GM19372 (cell line): ENCODE data around the gene KLF14.
"Not testable (repeated sequence)": the region's sequence is repeated elsewhere in the genome, so short reads cannot be mapped to it uniquely, and the experiment has no call there.

ENCODE experiments used
- ATAC-seq: cut with Tn5 transposase; IDR thresholded peaks from one replicate; pipeline ENCODE4 v1.9.1; 2021; ENCODE audit warnings: mild to moderate bottlenecking, low read depth, moderate library complexity; ENCODE audit not compliant: unreplicated experiment

The KLF14 gene

GRCh38 chr7:130733931-130734814 lies at the start of gene KLF14:
Gene KLF14 (minus strand): TSS chr7:130734207. CDS start chr7:130734033, 174 bp downstream.
- no peak for ATAC-seq

DNA sequence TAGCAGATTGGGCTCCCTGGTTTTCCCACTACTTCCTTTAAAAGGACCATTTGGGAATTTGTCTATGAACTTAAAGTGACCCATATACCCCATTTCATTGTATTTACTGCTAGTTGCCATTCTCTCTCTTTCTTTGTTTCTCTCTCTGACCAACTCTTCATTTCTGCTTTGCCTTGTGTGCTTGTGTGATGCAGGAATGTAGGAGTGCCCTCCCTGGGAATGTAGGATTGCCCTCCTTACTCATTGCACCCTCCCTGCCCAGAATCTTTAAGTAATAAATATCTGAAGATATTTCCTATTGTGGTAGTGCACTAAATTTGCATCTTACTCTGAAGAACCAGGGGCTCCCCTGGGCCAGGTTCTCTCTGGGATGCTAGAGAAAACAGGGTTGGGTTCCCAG lies 47.3 kb upstream of the KLF14 start:
- ATAC-seq: no peak

GRCh38 chr7:130777426-130777825 lies 43.4 kb upstream of the KLF14 start:
- no peak for ATAC-seq

DNA sequence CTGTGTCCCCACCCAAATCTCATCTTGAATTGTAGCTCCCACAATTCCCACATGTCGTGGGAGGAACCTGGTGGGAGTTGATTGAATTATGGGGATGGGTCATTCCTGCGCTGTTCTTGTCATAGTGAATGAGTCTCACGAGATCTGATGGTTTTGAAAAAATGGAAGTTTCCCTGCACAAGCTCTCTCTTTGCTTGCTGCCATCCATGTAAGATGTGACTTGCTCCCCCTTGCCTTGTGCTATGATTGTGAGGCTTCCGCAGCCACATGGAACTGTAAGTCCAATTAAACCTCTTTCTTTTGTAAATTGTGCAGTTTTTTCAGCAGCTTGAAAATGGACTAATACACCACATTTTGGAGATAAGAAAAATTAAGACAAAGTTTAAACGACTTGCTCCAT lies 38.4 kb upstream of the KLF14 start:
- not testable (repeated sequence) for ATAC-seq

GRCh38 chr7:130768854-130769253 lies 34.8 kb upstream of the KLF14 start:
- ATAC-seq: no peak

DNA sequence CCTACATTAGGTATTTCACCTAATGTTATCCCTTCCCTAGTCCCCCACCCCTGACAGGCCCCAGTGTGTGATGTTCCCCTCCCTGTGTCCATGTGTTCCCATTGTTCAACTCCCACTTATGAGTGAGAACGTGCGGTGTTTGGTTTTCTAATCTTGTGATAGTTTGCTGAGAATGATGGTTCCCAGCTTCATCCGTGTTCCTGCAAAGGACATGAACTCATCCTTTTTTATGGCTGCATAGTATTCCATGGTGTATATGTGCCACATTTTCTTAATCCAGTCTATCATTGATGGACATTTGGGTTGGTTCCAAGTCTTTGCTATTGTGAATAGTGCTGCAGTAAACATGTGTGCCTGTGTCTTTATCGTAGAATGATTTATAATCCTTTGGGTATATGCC lies 30.6 kb upstream of the KLF14 start:
- not testable (repeated sequence) for ATAC-seq

GRCh38 chr7:130758429-130759056 lies 24.5 kb upstream of the KLF14 start:
- no peak for ATAC-seq

- ATAC-seq: no peak
Measured at GRCh38 chr7:130756316-130756715, 22.3 kb upstream of the KLF14 start.

DNA sequence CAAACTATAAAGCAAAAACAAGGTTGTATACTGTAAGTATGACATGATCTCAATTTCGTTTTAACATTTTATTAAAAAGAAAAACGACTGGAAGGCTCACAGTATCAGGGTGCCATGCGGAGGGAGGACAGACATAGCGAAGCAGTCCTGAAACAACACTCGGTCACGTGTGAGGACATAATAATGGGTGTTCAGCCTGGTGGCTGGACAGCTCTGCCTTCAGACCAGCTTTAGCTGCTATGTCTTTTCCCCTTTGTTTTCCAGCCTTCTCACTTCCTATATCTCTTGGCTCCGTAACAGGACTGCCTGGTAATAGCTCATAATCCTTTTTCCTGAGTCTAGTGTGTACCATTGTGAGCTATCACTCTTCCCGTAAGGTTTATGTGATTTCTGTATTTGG lies 18.4 kb upstream of the KLF14 start:
- no peak for ATAC-seq

DNA sequence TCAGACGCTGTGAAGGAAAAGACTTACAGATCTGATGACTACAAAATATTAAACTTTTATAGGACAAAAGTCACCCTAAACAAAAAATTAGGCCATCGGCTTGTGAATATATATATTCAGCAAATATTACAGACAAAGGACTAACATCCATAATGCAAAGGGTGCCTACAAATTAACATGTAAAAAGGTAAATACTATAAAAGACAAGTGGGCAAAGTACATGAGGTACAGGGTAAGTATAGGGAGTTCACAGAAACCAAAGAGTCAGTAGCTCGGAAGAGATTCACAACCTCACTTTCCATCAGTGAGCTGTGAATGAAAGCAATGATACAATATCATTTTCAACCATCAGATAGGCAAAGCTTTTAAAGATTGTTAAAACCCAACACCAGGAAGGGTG lies 16.7 kb upstream of the KLF14 start:
- no peak for ATAC-seq

DNA sequence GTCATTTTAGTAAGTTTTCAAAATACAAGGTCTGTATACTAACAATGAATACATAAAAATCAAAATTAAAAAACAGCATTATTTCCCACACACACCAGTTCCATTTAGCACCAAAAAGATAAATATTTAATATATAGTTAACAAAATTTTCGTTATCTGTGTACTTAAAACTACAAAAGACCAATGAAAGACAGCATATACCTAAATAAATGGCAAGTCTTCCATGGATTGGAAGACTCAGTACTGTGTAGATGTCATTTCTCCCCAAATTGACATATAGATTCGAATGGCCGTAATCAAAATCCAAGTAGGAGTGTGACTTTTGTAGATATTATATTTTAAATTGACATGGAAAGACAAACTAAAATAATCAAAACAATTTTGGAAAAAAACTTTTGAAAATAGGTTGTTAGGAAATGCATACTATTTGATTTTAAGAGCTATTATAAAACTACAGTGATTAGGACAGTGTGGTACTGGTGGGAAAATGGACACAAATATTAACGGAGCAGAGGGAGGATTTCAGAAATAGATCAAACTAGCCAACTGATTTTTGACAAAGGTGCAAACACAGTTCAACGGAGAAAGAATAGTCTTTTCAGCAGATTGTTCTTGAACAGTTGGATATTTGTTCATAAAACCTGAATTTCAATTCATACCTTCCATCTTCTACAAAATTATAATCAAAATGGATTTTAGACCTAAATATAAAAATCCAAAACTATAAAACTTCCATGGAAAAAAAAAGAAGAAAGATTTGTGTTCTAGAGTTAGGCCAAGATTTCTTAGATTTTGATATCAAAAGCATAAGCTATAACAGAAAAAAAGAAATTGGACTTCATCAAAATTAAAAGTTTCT lies 14.8 kb upstream of the KLF14 start:
- ATAC-seq: no peak

GRCh38 chr7:130741331-130741995 lies 7.5 kb upstream of the KLF14 start:
- no peak for ATAC-seq

DNA sequence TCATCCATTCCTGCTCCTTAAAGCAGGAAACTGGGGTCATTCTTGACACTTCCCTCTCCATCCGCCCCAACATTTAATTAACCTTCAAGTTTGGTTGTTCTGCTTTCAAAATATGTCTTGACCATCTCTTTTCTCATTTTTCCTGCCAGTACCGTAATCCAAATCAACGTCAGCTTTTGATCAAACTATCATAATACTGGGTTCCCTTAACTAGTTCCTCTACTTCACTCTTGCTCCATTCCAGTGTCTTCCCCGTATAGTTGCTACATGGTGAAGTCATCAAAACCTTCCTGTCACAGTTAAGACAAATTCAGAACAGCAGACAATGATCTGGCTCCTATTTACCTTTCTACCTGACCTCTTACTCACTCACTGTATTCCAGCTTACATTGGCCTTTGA lies 6.6 kb upstream of the KLF14 start:
- ATAC-seq: no peak

GRCh38 chr7:130736298-130736900 lies 2.4 kb upstream of the KLF14 start:
- no peak for ATAC-seq

- no peak for ATAC-seq
Measured at GRCh38 chr7:130734815-130735716, 1.1 kb upstream of the KLF14 start.

DNA sequence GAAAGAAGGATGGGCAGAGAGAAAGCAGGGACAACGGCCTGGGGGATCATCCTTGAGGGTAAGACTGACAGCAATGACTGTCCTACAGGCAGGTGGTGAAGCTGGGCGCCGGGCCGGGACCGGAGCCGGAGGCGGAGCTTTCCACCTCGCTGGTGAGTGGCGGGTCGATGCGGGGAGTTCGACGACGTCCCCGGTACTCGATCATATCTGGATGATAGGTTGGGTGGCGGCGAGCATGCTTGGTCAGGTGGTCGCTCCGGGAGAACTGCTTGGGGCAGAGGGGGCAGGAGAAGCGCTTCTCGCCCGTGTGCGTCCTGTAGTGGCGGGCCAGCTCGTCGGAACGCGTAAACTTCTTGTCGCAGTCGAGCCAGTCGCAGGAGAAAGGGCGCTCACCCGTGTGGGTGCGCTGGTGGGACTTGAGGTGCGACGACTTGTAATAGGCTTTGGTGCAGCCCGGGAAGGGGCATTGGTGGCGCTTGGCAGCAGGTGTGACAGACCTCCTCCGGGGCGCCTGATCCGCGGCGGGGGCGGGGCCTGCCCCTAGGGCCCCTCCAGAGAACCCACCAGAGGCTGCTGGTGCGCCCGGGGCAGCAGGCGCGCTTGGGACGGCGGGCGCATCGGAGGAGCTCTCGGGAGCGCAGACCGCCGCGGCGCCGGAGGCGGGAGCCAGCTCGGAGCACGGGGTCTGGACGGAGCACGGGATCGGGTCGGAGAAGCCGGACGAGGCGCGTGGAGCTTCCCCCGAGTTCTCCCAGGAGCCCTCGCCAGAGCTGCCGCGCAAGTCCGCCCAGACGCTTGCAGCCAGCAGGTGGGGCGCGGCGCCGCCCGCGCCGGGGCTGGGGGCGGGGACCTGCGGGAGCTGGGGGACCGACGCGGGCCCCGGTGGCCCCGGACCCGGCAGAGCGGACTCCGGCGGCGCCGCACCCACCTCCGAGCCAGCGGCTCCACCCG lies 752 bp downstream of the KLF14 start:
- ATAC-seq: no peak

GRCh38 chr7:130723784-130724183 lies 10.2 kb downstream of the KLF14 start:
- no peak for ATAC-seq
